Stimulated activated CD4-positive, alpha-beta T cell treated with anti-CD3 and anti-CD28 coated beads, Interleukin-15, amount 100 ng/mL, for 1 hour (primary cell): Measurements from ENCODE around the gene MKLN1.

Experiments
- DNase-seq, 2 donors: peaks; one replicate each; pipeline ENCODE4 v3.0.0-alpha.2; 2020; ENCODE audit warnings: low read depth in 1 of 2, low spot score in 1 of 2

Gene MKLN1

DNA sequence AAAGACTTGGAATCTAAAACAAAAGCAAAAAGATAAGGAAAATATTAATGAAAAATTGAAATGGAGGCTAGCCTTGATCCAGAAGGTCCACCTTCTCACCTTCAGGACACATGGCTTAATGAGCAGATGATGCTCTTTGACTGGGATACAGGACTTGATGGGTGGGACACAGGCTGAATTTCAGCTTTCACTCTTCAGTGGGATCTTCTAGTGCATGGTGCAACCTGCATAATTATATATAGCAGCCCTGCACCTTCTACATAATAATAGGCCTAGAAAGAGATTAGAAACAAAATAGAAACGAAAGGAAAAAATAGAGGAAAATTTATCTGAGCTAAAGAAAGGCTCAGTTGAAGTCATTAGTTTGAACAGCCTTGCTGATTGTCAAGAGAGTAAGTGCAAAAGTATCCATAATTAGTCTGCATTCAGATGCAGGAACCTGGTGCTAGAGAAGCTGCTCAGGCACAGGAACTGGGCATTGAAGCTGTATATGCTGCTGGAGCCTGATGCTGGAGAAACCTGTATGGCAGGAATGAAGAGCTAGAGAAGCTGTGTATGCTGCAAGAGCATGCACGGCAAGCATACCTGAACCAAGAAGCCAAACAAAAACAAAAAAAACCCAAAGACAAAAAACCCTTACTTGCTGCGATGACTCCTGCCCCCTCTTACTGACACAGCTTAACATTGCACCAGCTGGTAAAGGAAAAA lies 19.4 kb downstream of the MKLN1 start:
- DNase-seq: no peak

DNA sequence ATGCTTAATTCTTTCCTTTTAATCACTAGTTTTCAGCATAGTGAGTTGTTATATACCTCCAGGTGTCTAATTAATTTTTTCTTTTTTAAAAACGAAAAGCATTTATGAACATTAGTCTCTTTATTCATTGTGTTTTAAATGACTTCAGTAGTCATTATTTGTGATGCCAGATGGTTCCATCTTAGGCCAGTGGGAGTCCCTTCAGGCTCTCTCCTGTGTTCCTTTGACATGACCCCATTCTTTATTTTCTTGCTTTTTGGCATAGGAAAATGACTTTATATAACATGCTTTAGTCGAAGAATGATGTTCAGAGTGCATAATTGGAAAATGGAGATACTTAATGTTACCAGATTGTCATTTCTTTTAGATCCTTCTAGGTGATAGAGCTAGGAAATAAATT lies 24.4 kb downstream of the MKLN1 start:
- DNase-seq: no peak

DNA sequence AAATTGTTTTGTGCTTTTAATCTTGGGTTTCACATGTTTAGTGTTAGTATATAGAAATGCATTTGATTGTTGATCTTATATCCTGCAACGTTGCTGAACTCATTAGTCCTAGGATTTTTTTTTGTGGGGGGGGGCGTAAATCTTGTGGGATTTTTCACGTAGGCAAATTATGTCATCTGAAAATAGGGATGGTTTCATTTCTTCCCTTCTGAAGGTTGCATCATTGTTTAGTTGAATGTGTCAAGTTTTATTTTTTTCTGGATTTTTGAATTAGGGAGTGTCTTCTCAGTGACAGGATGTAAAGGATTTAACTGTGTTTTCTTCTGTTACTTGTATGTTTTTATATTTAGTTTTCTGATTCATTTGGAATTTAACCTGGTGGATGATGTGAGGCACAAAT lies 26.7 kb downstream of the MKLN1 start:
- DNase-seq: no peak

DNA sequence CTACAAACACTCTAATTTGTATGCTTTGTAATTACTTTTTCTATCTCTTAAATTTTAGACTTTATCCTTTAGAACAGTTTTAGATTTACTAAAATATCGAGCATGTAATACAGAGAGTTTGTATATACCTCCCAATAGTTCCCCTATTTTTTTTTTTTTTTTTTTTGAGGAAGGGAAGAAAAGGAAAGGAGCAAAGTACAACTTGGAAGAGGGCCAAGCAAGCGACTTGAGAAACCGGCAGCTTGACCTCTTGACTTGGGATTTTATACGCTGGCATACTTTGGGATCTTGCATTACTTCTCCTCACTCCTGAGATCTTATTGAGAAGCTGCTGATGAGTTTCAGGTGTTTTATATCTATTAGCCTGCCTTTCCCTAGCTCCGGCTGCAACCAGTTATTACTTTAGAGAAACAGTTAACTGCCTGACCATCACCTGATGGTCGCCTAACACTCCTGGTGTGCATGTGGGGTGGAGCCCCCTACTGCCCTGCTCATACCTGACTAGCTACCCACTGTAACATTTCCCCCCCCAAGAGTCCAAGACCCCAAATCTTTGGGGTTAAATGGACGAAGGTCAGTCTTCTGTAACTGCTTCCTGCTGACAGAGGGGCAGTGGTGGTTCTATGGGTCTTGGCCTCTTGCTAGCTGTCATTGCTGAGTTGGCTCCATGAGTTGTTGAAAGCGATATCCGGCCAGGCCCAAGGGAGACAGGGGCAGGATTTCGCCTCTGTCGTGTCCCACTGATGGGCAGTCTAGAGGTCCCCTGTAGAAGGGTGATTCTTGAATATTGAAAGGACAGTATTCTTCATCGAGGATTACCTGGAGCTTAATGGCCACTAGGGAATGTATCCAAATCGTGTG lies 28.5 kb downstream of the MKLN1 start:
- DNase-seq: no peak

DNA sequence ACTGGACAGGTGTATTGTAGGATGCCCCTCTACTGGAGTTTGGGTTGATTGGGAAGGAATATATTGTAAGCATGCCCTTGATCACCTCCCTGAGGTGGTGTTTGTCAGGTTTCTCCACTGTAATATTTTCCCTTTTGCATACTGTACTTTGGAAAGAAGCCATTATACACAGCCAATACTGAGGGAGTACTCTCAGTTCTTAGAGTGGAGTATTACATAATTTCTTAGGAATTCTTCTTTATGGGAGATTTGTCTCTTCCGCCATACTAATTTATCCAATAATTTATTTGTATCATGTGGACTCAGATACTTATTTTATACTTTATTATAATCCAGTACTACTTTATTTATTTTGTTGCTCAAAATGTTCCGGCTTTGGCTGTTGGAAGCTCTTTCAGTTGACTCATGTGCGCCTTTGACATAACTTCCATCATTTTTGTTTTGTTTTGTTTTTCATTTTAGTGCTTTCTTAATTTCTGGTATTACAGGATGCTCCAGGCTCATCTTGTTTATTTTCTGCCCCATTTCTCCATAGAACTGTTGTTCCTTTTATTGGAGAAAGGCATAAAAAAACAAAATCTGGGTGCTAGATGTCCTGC lies 29.7 kb downstream of the MKLN1 start:
- no peak for DNase-seq

DNA sequence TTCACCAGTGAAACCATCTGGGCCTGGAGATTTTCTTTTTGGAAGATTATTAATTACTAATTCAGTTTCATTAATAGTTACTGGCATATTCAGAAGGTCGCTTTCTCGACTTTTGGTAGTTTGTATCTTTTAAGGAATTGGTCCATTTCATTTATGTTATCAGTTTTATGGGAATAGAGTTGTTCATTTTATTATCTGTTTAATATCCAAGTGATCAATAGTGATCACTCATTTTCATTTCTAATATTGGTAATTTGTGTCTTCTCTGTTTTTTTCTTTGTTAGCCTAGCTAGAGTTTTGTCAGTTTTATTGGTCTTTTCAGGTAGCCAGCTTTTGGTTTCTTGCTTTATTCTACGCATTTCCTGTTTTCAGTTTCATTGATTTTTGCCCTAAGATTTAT lies 31.0 kb downstream of the MKLN1 start:
- DNase-seq: no peak

DNA sequence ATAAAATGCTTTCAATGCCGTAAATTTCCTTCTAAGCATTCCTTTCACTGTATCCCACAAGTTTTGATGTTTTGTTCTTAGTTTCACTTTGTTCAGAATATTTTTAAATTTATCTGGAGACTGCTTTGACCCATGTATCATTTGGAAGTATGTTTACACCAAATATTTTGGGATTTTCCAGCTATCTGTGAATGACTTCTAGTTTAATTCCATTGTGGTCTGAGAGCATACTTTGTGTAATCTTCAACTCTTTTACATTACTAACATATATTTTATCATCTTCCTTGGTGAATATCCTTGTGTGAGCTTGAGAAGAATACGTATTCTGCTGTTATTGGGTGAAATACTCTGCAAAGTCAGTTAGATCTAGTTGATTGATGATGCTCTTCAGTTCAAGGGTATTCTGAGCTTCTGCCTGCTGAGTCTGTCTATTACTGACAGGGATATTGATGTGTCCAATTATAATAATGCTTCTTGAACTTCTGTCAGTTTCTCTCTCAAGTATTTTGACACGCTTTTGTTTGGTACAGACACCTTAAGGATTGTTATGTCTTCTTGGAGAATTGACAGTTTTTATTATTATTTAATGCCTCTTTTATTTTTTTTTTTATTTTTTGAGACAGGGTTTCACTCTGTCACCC lies 31.6 kb downstream of the MKLN1 start:
- DNase-seq: no peak

DNA sequence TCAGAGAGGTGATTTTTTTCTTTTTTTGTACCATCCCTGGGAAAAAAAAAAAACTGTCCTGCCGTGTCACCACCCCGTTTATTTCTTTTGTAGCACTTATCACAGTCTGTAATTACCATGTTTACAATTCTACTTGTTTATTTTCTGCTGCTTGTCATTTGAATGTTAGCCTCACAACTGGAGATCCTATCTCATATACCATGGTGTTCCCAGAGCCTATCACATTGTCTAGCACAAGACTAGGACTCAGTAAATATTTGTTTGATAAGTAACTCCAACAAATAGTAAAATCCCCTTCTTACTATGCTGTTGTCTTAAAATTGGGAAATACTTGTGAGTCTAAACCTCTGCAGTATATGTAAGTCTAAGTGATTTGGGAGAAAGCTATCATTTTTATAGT lies 36.0 kb downstream of the MKLN1 start:
- DNase-seq: no peak

DNA sequence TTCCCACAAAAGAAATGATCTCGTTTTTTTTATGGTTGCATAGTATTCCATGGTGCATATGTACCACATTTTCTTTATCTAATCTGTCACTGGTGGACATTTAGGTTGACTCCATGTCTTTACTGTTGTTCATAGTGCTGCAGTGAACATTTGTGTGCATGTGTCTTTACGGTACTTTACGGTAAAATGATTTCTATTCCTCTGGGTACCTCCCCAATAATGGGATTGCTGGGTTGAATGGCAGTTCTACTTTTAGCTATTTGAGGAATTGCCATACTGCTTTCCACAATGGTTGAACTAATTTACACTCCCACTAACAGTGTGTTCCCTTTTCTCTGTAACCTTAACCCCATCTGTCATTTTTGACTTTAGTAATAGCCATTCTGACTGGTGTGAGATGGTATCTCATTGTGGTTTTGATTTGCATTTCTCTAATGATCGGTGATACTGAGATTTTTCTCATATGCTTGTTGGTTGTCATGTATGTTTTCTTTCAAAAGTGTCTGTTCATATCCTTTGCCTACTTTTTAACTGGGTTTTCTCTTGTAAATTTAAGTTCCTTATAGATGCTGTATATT lies 37.2 kb downstream of the MKLN1 start:
- DNase-seq: no peak

DNA sequence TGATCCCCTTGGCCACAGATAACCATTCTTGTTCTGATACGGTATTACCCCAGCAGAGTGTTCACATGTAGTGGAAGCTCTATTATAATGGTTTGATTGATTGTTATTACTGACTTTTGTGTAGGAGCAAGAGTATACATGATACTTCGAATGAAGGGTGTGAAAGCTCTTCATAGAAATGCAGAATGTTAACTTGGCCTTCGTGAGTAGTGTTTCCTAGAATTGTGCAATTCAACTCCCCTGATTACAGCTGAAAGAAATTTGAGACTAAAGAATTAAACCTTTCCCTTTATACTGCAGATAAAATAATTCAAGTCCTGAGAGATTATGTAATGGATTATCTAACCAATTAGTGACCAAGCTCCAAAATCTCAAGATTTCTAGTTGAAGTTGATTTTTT lies 38.2 kb downstream of the MKLN1 start:
- DNase-seq: no peak

DNA sequence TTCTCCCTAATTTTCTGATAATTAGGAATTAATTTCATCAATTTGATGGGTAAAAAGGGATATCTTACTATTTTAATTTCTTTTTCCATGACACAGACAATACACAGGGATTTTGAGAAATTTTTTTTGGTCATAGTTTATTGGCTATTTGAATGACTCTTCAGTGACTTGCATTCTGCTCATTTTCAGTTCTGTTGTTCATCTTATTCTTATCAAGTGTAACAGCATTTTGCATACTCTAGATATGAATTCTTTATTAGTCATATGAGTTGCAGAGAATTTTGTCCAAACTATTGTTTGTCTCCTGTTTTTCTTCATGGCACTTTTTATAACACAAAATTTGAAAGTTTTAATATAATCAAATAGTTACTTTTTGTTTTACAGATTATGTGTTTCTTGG lies 41.7 kb downstream of the MKLN1 start:
- no peak for DNase-seq

DNA sequence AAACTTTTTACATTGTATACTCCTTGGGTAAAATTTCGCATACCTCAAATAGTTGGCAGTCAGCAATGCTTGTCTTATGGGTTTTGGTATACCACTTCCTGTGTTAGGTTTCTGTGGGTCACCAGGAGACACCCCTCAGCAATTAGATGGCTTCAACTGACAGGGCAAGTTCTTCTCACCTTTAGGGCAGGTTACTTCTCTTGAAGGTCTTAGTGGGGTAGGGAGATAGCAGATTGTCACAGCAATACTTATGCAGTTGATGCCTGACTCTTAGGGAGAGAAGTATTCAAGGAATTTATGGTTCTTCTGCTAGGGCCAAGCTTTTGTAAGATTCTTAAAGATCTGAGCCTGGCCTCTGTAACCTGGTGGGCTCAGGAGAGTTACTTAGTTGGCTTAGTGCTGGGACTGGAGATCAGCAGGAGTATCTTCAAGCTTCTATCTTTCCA lies 42.9 kb downstream of the MKLN1 start:
- DNase-seq: no peak

DNA sequence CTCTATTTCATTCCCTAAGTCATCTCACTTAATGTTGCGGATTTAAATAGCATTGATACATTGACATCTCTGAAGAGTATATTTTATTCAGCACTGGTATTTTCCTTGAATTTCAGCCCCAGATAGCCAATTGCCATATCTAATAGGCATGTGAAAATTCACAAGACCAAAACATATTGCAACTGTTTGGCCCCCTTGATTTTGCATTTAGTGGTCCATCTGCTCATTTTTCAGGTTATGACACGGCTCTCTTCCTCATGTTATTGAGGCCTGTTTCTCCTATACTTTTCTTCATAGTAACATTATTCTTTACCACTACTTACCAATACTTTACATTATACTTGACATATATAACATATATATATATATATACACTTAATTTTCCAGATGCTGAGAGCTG lies 43.7 kb downstream of the MKLN1 start:
- no peak for DNase-seq

DNA sequence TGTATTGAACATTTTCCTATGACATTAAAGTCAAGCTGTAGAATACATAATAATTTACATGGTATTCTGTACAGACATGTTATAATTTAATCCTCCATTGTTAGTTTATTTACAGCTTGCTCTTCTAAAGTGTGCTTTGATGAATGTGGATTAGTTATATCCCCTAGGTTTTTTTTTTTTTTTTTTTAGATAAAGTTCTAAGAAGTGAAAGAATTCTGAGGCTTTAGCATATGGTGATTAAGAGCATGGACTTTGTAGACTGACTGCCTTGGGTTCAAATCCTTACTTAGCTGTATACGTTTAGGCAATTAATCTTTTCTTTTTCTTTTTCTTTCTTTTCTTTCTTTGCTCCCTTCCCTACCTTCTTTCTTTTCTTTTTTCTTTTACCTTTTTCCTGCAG lies 44.9 kb downstream of the MKLN1 start:
- no peak for DNase-seq

DNA sequence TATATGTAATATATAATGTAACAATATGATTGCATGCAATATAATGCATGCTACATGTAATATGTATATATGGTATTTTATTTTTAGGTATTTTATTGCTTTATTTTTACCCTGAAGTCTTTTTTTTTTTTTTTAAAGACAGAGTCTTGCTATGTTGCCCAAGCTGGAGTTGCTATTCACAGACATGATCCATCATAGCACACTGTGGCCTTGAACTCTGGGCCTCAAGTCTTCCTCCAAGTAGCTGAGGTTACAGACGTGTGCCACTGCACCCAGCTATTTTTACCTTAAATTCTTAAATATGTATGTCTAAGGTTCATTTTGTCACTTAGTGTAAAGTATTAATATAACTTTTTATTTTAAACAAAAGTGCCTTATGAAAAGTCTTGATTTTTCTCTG lies 47.1 kb downstream of the MKLN1 start:
- no peak for DNase-seq

DNA sequence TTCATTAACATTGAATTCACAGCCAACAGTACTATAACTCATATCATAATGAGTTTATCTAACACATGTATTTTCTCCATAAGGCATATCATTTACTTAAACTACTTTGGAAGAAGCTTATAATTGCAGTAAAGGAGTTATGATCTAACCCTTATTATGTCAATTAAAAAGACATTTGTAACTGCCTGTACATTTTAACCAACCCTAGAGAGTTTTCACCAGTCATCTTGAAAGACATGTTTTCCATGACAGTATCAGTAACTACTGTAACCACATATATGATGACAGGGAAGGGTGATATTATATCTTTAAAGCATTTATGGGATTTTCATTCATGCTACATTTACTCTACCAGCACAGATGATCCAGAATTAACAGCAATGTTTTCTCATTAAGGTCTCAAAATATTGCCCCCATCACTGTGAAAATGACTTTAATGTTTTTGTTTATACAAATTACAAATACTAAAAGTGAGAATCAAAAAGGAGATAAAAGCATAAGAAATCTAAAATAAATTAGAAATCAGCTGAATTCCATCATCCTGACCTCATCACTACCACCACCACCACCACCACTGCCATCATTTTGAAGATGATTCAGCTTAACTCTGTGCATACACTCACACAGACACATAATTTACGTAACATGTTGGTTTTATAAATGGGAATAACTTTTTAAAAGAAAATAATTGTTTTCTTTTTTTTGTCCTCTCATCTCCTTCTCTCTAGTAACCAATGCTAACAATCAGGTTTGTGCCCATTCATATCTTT lies 53.6 kb downstream of the MKLN1 start:
- DNase-seq: no peak

DNA sequence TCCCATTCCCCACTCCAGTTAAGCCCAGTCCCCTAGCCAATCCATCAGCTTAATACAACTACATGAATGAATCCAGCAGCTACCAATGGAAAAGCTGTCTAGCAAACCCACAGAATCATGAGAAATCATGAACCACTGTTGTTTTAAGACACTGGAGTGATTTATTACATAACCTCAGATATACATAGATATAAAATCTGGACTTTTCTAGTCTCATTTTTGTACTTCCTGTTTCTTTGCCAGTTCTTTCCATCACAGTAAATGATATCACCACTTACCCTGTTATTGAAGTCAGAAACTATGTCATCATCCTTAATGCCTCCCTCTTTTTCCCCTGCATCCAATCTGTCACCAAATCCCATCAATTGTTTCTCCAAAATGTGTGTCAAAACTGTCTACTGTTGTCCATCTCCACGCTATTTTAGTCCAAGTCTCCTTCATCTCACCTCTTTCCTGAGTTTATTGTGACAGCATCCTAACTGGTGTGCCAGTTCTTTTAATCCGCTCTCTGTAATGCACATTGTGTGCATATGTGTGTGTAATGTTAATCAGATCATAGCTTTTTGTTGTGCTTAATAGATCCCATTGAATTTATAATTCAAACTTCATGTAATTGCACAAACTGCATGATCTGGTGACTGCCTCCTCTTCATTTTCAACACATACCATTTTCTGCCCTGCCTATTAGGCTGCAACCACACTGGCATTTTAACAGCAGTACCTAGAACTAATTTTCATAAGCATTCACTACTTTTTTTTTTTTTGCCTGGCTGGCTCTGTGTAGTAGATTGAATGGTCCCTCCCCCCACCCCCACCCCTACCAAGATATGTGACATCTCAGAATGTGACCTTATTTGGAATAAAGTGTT lies 56.0 kb downstream of the MKLN1 start:
- DNase-seq: no peak

DNA sequence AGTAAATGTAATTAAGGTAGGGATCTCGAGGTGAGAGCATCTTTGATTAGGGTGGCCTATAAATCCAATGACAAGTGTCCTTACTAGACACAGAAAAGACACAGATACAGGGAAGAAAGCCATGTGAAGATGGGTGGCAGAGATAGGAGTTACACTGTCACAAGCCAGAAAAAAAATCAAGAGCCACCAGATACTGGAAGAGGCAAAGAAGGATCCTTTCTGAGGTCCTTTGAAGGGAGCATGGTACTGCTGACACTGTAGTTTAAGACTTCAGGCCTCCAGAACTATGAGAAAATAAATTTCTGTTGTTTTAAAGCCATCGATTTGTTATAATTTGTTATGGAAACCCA lies 56.6 kb downstream of the MKLN1 start:
- DNase-seq: no peak

DNA sequence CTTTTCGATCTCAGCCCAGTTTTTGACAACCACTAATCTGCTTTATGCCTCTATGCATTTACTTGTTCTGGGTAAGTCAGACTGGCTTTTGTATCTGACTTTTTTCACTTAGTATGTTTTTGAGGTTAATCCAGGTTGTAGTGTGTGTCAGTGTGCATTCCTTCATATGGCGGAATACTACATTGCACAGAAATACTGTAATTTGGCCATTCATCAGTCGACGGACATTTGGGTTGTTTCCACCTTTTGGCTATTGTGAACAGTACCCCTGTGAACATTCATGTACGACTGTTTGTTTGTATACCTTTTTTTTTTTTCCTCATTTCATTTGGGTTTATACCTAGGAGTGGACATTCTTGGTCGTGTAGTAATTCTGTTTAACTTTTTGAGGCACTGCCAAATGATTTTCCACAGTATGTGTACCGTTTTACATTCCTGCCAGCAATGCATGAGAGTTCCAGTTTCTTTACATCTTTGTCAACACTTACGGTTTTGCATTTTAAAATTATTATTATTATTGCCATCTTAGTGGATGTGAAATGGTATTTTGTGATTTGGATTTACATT lies 57.4 kb downstream of the MKLN1 start:
- no peak for DNase-seq
